ENCODE data around the gene DOCK8. TPM values are rescaled to one million over a fixed set of nuclear protein-coding genes. Genes with fewer than 3 reads are reported as not detected.

The DOCK8 gene
- total RNA-seq, 4 donors from 2014 or later, result 22.7 to 49.0 (median 36.7) TPM

GRCh38 chr9:224026-224425 lies 9.4 kb downstream of the DOCK8 start:
- TF ChIP-seq CTCF (IDR thresholded peaks at IDR 0.05; ENCODE audit: low read depth), result no peak

- no peak for TF ChIP-seq CTCF (IDR thresholded peaks at IDR 0.05; ENCODE audit: low read depth)
Measured at GRCh38 chr9:224582-225520, 10.2 kb downstream of the DOCK8 start.

GRCh38 chr9:227860-228259 lies 13.2 kb downstream of the DOCK8 start:
- TF ChIP-seq CTCF (IDR thresholded peaks at IDR 0.05; ENCODE audit: low read depth), result no peak

GRCh38 chr9:228929-229695 lies 14.4 kb downstream of the DOCK8 start:
- TF ChIP-seq CTCF (IDR thresholded peaks at IDR 0.05; ENCODE audit: low read depth), result no peak

GRCh38 chr9:237141-237857 lies 22.6 kb downstream of the DOCK8 start:
- no peak for TF ChIP-seq CTCF (IDR thresholded peaks at IDR 0.05; ENCODE audit: low read depth)

- no peak for TF ChIP-seq CTCF (IDR thresholded peaks at IDR 0.05; ENCODE audit: low read depth)
Measured at GRCh38 chr9:237858-238345, 23.2 kb downstream of the DOCK8 start.
